WTC11 (cell line): ENCODE measurements around the gene SMARCD1. TPM values are rescaled to one million over a fixed set of nuclear protein-coding genes. Genes with fewer than 3 reads are reported as not detected.

ENCODE experiments used
- ATAC-seq: fragments of 200-7000 bp; cut with Tn5 transposase; 2 replicates; pipeline ENCODE4 v1.10.0; 2021; ENCODE audit warnings: mild to moderate bottlenecking, moderate library complexity
- CTCF ChIA-PET: fragments of 300-600 bp; sonication (Branson Sonifier 250); formaldehyde crosslinking; loops from one replicate; lab custom pipeline; 2021; ENCODE audit warnings: antibody characterized with exemption; lab: Charles Lee
- POLR2A ChIA-PET: fragments of 350-600 bp; sonication (Branson Sonifier 250); formaldehyde crosslinking; loops from one replicate; lab custom pipeline; 2021; ENCODE audit warnings: antibody characterized with exemption; lab: Charles Lee
- DNase-seq: peaks from one replicate; pipeline ENCODE4 v3.0.0; 2021; ENCODE audit warnings: low spot score
- H3K27ac Mint-ChIP-seq: 2 replicates; pipeline ENCODE4 v1.8.0; 2021; ENCODE audit warnings: mixed read lengths
- H3K27me3 Mint-ChIP-seq: 2 replicates; pipeline ENCODE4 v1.8.0; 2021; ENCODE audit warnings: low read depth, mild to moderate bottlenecking, moderate library complexity, mixed read lengths
- H3K36me3 Mint-ChIP-seq: 2 replicates; pipeline ENCODE4 v1.8.0; 2021; ENCODE audit warnings: mixed read lengths
- H3K4me1 Mint-ChIP-seq: 2 replicates; pipeline ENCODE4 v1.8.0; 2022; ENCODE audit warnings: mixed read lengths
- H3K4me3 Mint-ChIP-seq: 2 replicates; pipeline ENCODE4 v1.8.0; 2021; ENCODE audit warnings: mild to moderate bottlenecking, moderate library complexity, mixed read lengths
- H3K9me3 Mint-ChIP-seq: 2 replicates; pipeline ENCODE4 v1.8.0; 2021; ENCODE audit warnings: mixed read lengths
- CBFB ChIP-seq: sonication (generic); formaldehyde crosslinking; IDR thresholded peaks from 2 replicates; pipeline ENCODE4 v1.8.1; 2022; ENCODE audit warnings: mild to moderate bottlenecking, low read depth, missing genetic modification reagents
- ELF4 ChIP-seq: sonication (generic); formaldehyde crosslinking; IDR thresholded peaks from 2 replicates; pipeline ENCODE4 v1.8.1; 2022; ENCODE audit warnings: low read depth, mild to moderate bottlenecking, moderate library complexity, missing genetic modification reagents
- ESRRA ChIP-seq: sonication (generic); formaldehyde crosslinking; IDR thresholded peaks from 2 replicates; pipeline ENCODE4 v1.8.1; 2022; ENCODE audit warnings: mild to moderate bottlenecking, missing genetic modification reagents, borderline replicate concordance
- KAT7 ChIP-seq: sonication (generic); formaldehyde crosslinking; IDR thresholded peaks from 2 replicates; pipeline ENCODE4 v1.8.1; 2023; ENCODE audit warnings: missing genetic modification reagents, mild to moderate bottlenecking, borderline replicate concordance
- NFATC4 ChIP-seq: fragments of 250-450 bp; sonication (Bioruptor Pico); IDR thresholded peaks from 2 replicates; pipeline ENCODE4 v1.9.0; 2021; ENCODE audit warnings: mild to moderate bottlenecking
- NR2C2 ChIP-seq: sonication (generic); formaldehyde crosslinking; IDR thresholded peaks from 2 replicates; pipeline ENCODE4 v1.8.0; 2022; ENCODE audit warnings: mild to moderate bottlenecking, missing genetic modification reagents
- NR3C1 ChIP-seq: sonication (generic); formaldehyde crosslinking; conservative IDR thresholded peaks from 2 replicates; pipeline ENCODE4 v1.8.1; 2023; ENCODE audit warnings: low read depth, mild to moderate bottlenecking, missing genetic modification reagents
- PRRX2 ChIP-seq: fragments of 250-450 bp; sonication (Bioruptor Pico); IDR thresholded peaks from 2 replicates; pipeline ENCODE4 v1.8.0; 2021; ENCODE audit warnings: mild to moderate bottlenecking
- RORB ChIP-seq: fragments of 250-450 bp; sonication (Bioruptor Pico); IDR thresholded peaks from 2 replicates; pipeline ENCODE4 v1.9.0; 2021; ENCODE audit warnings: mild to moderate bottlenecking
- ZNF121 ChIP-seq: sonication (generic); formaldehyde crosslinking; IDR thresholded peaks from 2 replicates; pipeline ENCODE4 v1.8.0; 2023; ENCODE audit warnings: missing genetic modification reagents
- ZNF671 ChIP-seq: fragments of 250-450 bp; sonication (Bioruptor Pico); IDR thresholded peaks from 2 replicates; pipeline ENCODE4 v1.8.0; 2021; ENCODE audit warnings: mild to moderate bottlenecking
- total RNA-seq: library from RNA; stranded (reverse); gene quantifications from 3 replicates; pipeline ENCODE4 v1.2.3, GENCODE V29; 2021
- TF ChIP-seq, protein P1 (sequence below): sonication (generic); formaldehyde crosslinking; IDR thresholded peaks from 2 replicates; pipeline ENCODE4 v1.8.0; 2022; ENCODE audit warnings: mild to moderate bottlenecking, missing genetic modification reagents
- TF ChIP-seq, protein P2 (sequence below): sonication (generic); formaldehyde crosslinking; conservative IDR thresholded peaks from 2 replicates; pipeline ENCODE4 v1.8.1; 2022; ENCODE audit warnings: mild to moderate bottlenecking, missing genetic modification reagents
- TF ChIP-seq, protein P3 (sequence below): sonication (generic); formaldehyde crosslinking; IDR thresholded peaks from 2 replicates; pipeline ENCODE4 v1.8.1; 2022; ENCODE audit warnings: missing genetic modification reagents, borderline replicate concordance
- TF ChIP-seq, protein P4 (sequence below): fragments of 250-450 bp; sonication (Bioruptor Pico); IDR thresholded peaks from 2 replicates; pipeline ENCODE4 v1.9.0; 2021; ENCODE audit warnings: moderate library complexity, mild to moderate bottlenecking, inconsistent platforms, borderline replicate concordance
- TF ChIP-seq, protein P5 (sequence below): sonication (generic); formaldehyde crosslinking; IDR thresholded peaks from 2 replicates; pipeline ENCODE4 v1.8.1; 2023; ENCODE audit warnings: mild to moderate bottlenecking, missing genetic modification reagents
- TF ChIP-seq, protein P6 (sequence below): fragments of 250-450 bp; sonication (Bioruptor Pico); IDR thresholded peaks from 2 replicates; pipeline ENCODE4 v2.1.2; 2022; ENCODE audit warnings: mild to moderate bottlenecking, moderate library complexity
- TF ChIP-seq, protein P7 (sequence below): fragments of 250-450 bp; sonication (Bioruptor Pico); conservative IDR thresholded peaks from 2 replicates; pipeline ENCODE4 v1.9.0; 2021; ENCODE audit warnings: mild to moderate bottlenecking
- TF ChIP-seq, protein P8 (sequence below): fragments of 250-450 bp; sonication (Bioruptor Pico); IDR thresholded peaks from 2 replicates; pipeline ENCODE4 v1.8.0; 2021; ENCODE audit warnings: mild to moderate bottlenecking

The SMARCD1 gene
- total RNA-seq, 1 experiment from 2014 or later, result 165 TPM

DNA sequence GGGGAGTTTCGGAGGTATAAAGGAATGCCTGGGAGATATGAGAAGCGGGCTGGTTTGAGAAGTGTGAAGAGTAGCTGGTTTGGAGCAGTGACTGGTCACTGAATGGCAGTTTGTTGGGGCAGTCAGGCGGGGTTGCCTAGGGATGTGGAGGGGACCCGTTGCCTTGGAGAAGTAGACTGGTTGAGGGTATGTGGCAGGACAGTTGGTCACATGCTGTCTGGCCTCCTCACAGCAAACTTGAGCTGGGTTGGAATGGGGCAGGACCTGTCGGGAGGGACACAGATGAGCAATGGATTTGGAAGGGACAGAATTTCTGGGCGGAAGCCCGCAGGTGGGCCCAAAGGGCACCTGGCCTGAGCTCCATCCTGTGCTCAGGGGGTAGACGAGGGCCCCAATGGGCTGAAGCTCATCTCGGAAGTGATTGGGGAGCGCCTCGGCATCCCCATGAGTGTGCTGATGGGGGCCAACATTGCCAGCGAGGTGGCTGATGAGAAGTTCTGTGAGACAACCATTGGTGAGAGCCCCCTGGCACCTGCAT, 20.8 kb downstream of the SMARCD1 start (continued):
- TF ChIP-seq, protein P1, sequence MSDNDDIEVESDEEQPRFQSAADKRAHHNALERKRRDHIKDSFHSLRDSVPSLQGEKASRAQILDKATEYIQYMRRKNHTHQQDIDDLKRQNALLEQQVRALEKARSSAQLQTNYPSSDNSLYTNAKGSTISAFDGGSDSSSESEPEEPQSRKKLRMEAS (CRISPR knock-in tag), result no peak
- TF ChIP-seq NR3C1 (CRISPR knock-in tag), result no peak
- no peak for TF ChIP-seq NR2C2 (CRISPR knock-in tag)
- TF ChIP-seq, all 79 proteins: peak for 0

DNA sequence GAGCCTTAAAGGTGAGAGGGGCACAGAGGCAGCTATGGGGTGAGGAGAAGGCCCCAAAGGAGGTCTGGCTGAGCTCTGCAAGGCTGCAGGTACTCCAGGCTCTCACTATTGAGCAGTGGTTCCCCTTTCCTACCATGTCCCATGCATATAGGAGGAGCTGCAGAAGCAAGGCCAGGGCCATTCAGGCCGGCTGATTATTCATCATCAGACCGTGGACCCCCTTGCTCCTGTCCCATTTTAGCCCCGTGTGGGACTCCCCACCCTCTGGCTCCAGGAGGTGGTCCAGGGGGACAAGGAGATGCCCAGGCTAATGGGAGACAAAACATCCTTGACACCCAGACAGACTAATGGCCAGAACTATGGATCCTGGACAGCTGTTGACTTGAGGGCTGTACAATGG, 21.8 kb downstream of the SMARCD1 start:
- 0 out of 2 replicates have a peak, but pooled peaks cover under 1% of the 10 kb centered on the region for H3K36me3 Mint-ChIP-seq
- H3K4me3 Mint-ChIP-seq, result no peak overlapping the region
- TF ChIP-seq NR3C1 (CRISPR knock-in tag) (no peak), ZNF671 (CRISPR knock-in tag) (no peak), ESRRA (no peak), KAT7 (CRISPR knock-in tag) (no peak), ZNF121 (no peak), PRRX2 (CRISPR knock-in tag) (no peak), ELF4 (no peak), RORB (CRISPR knock-in tag) (no peak), NFATC4 (no peak), CBFB (CRISPR knock-in tag) (no peak)
- TF ChIP-seq, protein P2, sequence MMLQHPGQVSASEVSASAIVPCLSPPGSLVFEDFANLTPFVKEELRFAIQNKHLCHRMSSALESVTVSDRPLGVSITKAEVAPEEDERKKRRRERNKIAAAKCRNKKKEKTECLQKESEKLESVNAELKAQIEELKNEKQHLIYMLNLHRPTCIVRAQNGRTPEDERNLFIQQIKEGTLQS (CRISPR knock-in tag), result no peak
- TF ChIP-seq, protein P3, sequence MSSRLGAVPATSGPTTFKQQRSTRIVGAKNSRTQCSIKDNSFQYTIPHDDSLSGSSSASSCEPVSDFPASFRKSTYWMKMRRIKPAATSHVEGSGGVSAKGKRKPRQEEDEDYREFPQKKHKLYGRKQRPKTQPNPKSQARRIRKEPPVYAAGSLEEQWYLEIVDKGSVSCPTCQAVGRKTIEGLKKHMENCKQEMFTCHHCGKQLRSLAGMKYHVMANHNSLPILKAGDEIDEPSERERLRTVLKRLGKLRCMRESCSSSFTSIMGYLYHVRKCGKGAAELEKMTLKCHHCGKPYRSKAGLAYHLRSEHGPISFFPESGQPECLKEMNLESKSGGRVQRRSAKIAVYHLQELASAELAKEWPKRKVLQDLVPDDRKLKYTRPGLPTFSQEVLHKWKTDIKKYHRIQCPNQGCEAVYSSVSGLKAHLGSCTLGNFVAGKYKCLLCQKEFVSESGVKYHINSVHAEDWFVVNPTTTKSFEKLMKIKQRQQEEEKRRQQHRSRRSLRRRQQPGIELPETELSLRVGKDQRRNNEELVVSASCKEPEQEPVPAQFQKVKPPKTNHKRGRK (CRISPR knock-in tag), result no peak
- TF ChIP-seq, protein P4, sequence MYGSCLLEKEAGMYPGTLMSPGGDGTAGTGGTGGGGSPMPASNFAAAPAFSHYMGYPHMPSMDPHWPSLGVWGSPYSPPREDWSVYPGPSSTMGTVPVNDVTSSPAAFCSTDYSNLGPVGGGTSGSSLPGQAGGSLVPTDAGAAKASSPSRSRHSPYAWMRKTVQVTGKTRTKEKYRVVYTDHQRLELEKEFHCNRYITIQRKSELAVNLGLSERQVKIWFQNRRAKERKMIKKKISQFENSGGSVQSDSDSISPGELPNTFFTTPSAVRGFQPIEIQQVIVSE (CRISPR knock-in tag), result no peak
- TF ChIP-seq, protein P5, sequence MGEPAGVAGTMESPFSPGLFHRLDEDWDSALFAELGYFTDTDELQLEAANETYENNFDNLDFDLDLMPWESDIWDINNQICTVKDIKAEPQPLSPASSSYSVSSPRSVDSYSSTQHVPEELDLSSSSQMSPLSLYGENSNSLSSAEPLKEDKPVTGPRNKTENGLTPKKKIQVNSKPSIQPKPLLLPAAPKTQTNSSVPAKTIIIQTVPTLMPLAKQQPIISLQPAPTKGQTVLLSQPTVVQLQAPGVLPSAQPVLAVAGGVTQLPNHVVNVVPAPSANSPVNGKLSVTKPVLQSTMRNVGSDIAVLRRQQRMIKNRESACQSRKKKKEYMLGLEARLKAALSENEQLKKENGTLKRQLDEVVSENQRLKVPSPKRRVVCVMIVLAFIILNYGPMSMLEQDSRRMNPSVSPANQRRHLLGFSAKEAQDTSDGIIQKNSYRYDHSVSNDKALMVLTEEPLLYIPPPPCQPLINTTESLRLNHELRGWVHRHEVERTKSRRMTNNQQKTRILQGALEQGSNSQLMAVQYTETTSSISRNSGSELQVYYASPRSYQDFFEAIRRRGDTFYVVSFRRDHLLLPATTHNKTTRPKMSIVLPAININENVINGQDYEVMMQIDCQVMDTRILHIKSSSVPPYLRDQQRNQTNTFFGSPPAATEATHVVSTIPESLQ (CRISPR knock-in tag), result no peak
- TF ChIP-seq, protein P6, sequence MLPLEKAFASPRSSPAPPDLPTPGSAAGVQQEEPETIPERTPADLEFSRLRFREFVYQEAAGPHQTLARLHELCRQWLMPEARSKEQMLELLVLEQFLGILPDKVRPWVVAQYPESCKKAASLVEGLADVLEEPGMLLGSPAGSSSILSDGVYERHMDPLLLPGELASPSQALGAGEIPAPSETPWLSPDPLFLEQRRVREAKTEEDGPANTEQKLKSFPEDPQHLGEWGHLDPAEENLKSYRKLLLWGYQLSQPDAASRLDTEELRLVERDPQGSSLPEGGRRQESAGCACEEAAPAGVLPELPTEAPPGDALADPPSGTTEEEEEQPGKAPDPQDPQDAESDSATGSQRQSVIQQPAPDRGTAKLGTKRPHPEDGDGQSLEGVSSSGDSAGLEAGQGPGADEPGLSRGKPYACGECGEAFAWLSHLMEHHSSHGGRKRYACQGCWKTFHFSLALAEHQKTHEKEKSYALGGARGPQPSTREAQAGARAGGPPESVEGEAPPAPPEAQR (CRISPR knock-in tag), result no peak
- TF ChIP-seq, protein P7, sequence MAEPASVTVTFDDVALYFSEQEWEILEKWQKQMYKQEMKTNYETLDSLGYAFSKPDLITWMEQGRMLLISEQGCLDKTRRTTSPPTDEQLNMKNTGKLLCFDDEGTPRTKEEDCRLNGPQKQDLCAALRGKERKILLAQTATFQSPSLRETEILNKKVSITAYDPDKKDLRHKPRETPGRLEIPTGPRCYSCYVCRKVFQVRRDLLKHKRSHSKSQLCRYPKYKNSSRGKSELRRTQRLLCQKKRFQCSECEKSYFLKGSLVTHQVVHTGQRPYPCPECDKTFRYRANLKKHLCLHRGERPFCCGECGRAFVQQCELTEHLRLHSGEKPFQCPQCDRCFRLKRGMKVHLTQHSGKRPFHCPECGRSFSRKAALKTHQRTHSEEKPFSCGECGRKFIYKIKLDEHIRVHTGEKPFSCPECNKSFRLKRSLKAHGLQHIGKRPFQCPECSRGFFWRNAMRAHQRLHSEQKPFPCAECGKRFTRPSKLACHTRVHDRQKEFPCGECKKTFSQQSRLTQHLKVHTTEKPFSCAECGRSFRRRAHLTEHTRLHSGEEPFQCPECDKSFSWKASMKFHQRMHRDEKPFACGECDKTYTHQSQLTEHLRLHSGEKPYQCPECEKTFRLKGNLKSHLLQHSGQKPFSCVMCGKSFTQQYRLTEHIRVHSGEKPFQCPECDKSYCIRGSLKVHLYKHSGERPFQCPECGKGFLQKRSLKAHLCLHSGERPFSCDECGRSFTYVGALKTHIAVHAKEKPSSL, result no peak
- TF ChIP-seq, protein P8, sequence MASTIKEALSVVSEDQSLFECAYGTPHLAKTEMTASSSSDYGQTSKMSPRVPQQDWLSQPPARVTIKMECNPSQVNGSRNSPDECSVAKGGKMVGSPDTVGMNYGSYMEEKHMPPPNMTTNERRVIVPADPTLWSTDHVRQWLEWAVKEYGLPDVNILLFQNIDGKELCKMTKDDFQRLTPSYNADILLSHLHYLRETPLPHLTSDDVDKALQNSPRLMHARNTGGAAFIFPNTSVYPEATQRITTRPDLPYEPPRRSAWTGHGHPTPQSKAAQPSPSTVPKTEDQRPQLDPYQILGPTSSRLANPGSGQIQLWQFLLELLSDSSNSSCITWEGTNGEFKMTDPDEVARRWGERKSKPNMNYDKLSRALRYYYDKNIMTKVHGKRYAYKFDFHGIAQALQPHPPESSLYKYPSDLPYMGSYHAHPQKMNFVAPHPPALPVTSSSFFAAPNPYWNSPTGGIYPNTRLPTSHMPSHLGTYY (CRISPR knock-in tag), result no peak
- H3K27me3 Mint-ChIP-seq, result no peaks in the 10 kb centered on the region
- ATAC-seq (no peak), DNase-seq (no peak)
- H3K27ac Mint-ChIP-seq, result no peak overlapping the region
- ChIA-PET CTCF (no interaction called here), POLR2A (no interaction called here)
- H3K4me1 Mint-ChIP-seq, result peaks cover 36% of the 10 kb centered on the region
- H3K9me3 Mint-ChIP-seq, result no peaks in the 10 kb centered on the region
